GM18499 (cell line): Measurements from ENCODE around the gene DXO.

Experiments used
- ATAC-seq: cut with Tn5 transposase; IDR thresholded peaks from one replicate; pipeline ENCODE4 v1.9.1; 2021; ENCODE audit warnings: moderate number of reproducible peaks; ENCODE audit not compliant: insufficient read depth, unreplicated experiment

The DXO gene

DNA sequence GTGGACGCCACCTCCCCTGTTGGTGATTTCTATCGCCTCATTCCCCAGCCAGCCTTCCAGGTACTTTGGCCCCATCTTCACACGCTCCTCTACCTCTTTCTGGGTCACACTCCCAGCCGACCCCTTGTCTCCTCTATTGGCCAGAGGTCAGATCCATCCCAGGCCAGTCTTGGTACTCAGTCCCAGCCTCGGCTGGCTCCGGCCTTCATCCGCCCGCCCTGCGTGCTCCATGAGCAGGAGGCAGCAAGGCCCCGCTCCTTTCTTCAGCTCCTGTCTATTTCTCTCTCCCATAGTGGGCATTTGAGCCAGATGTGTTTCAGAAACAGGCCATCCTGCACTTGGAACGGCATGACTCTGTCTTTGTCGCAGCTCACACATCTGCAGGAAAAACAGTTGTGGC, 10.3 kb downstream of the DXO start:
- no peak for ATAC-seq

DNA sequence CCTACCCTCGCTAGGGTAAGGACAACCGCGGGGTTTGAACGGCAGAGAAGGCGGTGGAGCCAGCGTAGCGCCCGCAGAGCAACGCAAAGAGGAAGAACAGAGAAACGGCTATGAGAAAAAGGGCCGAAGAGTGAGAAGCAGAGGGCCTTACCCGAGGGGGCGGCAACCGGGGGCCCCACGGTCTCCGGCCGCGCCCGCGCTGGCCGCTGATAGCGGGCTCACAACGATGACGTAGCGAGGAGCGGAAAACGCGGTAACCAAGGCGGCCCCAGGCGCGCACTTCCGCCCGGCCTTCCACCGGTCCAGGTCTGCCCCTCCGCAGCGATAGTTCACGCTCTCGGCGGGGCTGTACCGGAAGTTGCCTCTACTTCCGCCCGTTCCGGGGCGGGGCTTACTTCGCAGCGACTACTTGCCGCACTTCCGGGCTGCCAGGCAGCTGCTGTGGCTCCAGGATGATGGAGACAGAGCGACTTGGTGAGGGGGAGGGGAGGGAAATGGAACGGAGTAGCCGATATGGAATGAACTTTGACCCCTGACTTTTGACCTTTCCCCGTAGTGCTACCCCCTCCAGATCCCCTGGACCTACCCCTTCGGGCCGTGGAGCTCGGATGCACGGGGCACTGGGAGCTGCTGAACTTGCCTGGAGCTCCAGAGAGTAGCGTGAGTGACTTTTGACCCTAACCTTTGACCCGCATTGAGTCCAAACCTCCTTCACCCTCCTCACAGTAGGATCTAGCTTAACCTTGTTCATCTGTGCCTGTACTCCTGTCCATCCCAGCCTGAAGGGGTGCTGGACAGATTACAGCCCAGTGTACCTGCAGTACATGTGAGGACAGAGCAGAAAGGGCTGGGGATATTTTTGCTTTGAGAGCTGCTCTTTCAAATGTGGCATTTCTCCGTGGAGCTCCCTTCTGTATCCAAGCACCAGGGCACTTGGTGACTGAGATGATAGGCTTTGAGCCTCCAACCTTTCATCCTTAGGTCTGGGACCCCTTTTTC, 12.9 kb downstream of the DXO start, which contains the start of the genes NELFE and SKIC2:
Gene NELFE, minus strand, starts transcription at position 231 of the 999 bp plus-strand sequence. CDS start 525 bp downstream, outside the sequence.
Gene SKIC2, plus strand, starts transcription at position 435 of the 999 bp plus-strand sequence. Its CDS starts 18 bp downstream, at position 453.
- peak; percentile 81 for ATAC-seq

DNA sequence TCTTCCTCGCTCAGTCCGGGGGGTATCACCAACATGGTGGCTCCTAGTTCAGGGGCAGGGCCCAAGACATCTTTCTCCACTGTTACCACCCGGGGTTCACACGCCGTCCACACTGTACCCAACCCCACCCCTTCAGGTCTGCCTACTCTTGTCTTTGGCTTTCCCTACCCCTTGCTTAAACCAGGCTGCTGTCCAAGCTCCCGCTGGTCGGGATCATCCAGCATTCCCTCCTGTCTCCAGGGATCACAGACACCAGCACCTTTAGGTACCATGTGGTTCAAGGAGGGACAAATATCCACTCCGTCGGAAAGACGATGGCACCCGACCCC, 13.6 kb downstream of the DXO start:
- no peak for ATAC-seq

DNA sequence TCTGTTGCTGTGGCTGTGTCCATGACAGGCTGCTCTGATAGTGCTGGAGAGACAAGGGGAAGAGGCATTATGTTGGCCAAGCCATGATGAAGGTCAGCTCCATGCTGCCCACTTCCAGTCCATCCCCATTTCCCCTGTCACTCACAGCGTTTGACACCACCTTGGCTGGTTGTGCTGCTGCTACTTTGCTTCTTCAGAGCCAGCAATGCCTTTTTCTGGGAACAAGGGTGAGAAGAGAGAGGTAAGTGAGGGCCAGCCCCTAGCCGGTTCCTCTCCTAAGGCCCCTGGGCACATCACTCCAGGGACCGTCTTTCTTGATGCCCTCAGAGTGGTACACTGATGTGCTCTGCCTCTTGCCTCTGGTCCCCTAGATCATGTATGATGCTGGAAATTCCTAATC, 15.1 kb downstream of the DXO start:
- no peak for ATAC-seq

DNA sequence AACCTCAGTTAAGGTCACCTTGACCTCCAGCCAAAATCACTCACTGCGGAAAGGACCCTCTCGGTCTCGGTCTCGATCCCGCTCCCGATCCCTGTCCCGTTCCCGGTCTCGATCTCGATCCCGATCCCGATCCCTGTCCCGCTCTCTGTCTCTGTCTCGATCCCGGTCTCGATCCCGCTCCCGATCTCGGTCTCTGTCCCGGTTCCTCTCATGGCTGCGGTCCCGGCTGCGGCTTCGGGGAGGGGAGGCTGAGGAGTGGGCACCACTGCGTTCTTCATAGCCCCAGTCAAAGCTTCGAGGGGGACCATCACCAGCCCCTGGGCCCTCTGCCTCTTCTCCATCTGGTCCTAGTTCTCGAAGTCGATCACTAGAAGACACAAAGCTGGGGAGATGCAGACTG, 17.4 kb downstream of the DXO start:
- ATAC-seq: no peak

DNA sequence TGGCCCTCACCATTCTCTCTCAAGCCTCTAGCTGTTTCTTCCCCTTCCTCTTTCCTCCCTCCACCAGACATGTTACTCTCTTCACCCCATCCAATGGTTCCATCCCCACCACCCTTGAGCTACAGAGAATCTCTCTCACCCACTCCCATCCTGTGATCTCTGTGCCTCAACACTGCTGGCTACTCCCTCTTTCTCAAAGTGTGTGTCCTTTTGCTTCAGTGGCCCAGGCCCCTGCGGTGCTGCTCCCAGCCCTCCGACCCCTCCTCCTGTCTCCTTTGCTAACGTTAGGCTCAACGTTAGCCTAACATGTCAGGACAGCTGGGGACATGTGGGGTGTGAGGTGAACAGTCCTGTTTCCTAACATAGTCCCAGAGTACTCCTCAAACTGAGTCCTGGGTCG, 19.0 kb downstream of the DXO start:
- no peak for ATAC-seq

DNA sequence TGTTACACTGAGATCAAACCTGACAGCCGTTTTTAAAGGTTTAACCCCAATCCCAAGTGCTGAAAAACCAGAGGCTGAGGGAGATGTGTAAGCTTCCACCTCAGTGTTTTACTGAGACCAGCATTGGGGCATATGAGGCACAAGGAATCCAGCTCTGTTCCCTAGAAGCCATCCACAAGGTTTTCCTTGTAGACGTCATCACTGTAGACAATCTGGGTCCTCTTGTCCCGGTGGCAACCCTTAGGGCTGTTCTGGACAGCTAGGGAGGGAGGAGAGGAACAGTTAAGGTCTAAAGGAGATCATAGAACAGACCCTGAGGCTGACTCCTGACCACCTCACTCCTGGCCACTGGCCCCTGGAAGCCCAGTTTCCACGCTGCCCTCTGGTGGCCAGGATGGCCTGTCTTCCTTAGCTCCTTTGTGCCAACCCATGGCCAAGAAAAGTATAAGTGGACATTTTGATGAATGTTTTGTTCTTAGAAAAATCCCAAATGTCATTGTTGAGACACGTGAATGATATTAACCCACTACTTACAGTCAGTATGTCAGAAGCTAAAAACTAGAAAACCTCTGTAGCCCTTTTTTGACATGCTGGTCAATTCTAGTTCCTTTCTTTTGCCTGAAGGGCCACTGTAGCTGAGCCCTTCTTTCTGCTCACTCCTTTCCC, 19.7 kb downstream of the DXO start:
- ATAC-seq: no peak

DNA sequence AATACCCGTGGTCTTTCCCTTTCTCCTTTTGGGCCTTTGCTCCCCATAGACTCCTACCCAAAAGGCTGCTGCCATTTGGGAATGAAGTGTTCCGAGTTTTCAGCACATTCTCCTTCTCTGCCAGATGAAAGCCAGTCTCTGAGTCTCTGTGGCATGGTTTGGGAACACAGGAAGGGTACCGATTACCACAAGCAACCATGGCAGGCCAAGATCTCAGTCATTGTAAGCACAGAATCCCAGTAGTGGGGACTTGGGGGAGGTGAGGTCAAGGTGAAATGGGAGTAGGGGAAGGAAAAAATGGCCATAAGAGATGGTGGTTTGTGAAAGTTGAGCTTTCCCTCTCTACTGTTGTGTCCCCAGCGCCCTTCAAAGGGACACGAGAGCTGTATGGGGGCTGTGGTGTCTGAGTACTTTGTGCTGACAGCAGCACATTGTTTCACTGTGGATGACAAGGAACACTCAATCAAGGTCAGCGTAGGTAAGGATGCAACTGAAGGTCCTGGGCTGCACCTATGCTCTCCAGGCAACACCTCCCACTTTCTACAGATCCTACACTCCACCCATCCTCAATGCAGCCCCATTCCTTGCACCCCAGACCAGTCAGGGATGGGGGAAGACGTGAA, 21.9 kb downstream of the DXO start:
- no peak for ATAC-seq

DNA sequence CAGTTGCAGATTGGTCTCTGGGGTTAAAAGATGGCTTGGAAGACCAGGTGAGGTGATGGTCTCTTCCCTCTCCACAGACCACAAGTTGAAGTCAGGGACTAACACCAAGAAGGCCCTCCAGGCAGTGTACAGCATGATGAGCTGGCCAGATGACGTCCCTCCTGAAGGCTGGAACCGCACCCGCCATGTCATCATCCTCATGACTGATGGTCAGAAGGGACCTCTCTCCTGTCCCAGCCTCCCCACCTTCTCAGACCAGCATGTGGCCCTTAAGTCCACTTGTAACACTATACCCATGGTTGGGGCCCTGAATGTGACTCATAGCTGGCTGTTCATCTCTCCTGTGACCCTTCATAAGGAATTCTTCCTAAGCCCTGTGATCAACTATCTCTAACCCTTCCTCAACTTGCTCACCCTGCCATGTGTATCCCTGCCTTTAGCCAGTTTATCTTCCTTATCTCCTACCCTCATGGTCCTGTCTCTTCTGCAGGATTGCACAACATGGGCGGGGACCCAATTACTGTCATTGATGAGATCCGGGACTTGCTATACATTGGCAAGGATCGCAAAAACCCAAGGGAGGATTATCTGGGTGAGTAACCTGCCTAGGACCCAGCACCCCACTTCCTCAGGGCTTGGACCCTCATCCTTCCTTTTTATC, 23.1 kb downstream of the DXO start:
- no peak for ATAC-seq

DNA sequence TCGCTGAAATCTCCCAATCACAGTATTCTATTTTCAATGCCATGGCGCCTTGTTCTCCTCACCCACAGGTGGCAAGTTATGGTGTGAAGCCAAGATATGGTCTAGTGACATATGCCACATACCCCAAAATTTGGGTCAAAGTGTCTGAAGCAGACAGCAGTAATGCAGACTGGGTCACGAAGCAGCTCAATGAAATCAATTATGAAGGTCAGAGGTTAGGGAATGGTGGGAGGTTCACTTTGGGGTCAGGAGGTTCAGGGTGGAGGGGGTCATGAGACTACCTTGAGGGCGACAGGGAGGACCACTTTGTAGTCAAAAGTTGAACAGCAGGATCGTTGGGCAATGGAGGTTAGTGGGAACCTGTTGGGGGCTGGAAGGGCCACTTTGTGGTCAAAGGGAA, 23.6 kb downstream of the DXO start:
- ATAC-seq: no peak

DNA sequence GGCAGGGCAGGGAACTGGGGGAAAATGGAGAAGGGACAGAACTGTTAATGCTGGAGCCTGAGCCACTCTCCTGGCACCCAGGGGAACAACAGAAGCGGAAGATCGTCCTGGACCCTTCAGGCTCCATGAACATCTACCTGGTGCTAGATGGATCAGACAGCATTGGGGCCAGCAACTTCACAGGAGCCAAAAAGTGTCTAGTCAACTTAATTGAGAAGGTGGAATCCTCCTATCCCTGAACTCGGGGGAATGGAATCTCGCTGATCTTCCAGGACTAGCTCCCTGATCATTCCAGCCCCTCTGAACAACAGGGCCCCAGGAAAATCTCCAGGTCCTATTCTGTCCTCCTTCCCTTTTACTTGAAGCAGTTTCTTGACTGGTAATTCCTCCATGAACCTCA, 24.1 kb downstream of the DXO start:
- no peak for ATAC-seq

DNA sequence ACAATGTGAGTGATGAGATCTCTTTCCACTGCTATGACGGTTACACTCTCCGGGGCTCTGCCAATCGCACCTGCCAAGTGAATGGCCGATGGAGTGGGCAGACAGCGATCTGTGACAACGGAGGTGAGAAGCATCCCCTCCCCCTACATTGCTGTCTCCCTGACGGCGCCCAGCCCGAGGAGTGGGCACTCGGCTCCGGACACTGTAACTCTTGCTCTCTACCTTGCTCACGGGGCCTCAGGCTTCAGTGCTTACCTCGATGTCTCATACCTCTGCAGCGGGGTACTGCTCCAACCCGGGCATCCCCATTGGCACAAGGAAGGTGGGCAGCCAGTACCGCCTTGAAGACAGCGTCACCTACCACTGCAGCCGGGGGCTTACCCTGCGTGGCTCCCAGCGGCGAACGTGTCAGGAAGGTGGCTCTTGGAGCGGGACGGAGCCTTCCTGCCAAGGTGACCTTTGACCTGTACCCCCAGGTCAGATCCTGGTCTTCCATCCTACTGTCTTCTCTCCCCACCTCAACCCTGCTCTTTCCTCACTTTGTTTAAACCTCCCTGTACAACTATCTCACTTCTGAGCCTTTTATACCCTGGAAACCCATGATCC, 24.8 kb downstream of the DXO start:
- ATAC-seq: no peak

DNA sequence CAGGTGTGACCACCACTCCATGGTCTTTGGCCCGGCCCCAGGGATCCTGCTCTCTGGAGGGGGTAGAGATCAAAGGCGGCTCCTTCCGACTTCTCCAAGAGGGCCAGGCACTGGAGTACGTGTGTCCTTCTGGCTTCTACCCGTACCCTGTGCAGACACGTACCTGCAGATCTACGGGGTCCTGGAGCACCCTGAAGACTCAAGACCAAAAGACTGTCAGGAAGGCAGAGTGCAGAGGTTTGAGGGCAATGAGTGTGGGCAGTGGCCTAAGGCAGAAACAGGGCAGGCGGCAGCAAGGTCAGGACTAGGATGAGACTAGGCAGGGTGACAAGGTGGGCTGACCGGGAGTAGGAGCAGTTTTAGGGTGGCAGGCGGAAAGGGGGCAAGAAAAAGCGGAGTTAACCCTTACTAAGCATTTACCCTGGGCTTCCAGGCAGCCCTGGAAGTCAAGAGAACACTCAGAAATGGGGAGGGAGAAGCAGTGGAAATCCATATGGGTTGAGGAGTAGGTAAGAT, 25.5 kb downstream of the DXO start:
- no peak for ATAC-seq

DNA sequence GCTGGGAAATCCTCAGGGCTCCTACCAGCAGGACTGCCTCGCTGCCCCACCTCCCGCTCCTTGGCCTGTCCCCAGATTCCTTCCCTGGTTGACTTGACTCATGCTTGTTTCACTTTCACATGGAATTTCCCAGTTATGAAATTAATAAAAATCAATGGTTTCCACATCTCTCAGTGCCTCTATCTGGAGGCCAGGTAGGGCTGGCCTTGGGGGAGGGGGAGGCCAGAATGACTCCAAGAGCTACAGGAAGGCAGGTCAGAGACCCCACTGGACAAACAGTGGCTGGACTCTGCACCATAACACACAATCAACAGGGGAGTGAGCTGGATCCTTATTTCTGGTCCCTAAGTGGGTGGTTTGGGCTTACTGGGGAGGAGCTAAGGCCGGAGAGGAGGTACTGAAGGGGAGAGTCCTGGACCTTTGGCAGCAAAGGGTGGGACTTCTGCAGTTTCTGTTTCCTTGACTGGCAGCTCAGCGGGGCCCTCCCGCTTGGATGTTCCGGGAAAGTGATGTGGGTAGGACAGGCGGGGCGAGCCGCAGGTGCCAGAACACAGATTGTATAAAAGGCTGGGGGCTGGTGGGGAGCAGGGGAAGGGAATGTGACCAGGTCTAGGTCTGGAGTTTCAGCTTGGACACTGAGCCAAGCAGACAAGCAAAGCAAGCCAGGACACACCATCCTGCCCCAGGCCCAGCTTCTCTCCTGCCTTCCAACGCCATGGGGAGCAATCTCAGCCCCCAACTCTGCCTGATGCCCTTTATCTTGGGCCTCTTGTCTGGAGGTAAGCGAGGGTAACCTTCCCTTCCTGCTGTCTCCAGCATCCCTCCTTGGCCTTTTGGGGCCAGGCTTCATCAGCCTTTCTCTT, 26.2 kb downstream of the DXO start, which contains the start of gene CFB:
Gene CFB, plus strand, starts transcription at position 589 of the 863 bp plus-strand sequence. Its CDS starts 127 bp downstream, at position 716.
- no peak for ATAC-seq

DNA sequence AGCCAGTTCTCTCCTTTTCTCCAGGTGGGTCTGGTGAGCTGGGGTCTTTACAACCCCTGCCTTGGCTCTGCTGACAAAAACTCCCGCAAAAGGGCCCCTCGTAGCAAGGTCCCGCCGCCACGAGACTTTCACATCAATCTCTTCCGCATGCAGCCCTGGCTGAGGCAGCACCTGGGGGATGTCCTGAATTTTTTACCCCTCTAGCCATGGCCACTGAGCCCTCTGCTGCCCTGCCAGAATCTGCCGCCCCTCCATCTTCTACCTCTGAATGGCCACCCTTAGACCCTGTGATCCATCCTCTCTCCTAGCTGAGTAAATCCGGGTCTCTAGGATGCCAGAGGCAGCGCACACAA, 26.8 kb downstream of the DXO start:
- no peak for ATAC-seq

DNA sequence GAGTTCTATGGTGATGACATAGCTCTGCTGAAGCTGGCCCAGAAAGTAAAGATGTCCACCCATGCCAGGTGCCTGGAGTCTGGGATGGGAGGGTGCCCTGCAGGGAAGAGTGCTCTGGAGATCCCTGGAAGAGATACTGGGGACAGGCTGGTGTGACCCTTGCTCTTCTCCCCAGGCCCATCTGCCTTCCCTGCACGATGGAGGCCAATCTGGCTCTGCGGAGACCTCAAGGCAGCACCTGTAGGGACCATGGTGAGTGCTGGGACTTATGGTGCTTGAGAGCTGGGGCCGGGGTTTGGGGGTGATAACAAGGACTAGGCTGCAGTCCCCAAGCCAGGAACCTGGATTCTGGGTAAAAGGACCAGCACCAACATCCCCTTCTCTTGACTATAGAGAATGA, 28.2 kb downstream of the DXO start:
- ATAC-seq: no peak

DNA sequence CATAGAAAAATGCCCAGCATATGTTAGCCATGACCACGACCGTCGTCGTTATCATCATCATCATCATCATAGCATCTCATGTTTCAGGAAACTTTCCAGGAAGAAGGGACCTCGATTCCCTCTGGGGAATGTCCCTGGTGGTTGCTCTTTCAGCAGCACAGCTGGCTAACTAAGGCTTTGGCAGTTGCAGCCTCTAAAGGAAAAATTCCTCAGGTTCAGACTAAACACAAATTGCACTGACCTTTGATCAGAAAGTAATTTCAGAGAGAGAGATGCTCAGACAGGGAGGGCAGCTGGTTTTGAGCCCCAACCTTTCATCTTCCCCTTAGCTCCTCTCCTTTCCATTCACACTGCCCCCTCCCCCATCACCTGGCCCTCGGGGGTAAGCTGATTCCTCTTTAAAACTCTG, 31.7 kb downstream of the DXO start:
- no peak for ATAC-seq

DNA sequence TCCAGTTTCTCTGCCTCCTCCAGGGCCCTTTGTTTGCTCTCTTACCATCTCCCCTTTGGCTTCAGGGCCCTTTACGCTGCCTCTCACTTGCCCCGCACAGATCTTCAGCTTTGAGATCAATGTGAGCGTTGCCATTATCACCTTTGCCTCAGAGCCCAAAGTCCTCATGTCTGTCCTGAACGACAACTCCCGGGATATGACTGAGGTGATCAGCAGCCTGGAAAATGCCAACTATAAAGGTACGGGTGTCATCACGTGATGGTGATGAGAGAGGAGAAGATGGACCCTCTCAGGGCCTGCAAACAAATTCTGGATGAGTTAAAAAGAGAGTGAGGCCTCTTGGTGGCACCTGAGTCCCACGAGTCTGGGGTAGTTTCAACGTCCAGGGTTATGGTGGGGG, 36.1 kb downstream of the DXO start:
- no peak for ATAC-seq

DNA sequence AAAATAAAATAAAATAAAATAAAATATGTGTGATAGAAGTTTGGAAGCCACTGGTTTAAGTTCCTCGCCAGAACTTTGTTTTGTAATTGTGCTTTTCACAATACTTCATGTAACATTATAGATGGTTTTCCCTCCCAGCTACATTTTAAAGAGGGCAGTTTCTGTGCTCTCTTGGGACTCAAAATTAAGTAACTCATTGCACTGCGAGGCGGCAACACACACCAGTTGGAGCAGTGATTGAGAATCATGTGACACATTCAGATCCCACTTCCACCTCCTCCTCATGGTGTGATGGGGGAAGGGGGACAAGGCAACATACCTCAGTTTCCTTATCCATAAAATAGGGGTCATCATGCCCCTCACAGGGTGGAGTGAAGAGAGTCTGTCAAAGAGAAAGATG, 36.9 kb downstream of the DXO start:
- ATAC-seq: no peak
